ENCODE data around the gene GALR2. TPM values are rescaled to one million over a fixed set of nuclear protein-coding genes. Genes with fewer than 3 reads are reported as not detected.
"Not testable (repeated sequence)": the region's sequence is repeated elsewhere in the genome, so short reads cannot be mapped to it uniquely, and the experiment has no call there.

Gene GALR2
- total RNA-seq, 2 experiments from 2014 or later = 0.38 to 0.40 TPM

- no peaks in the 10 kb centered on the region for H3K9me3 Mint-ChIP-seq
- H3K4me1 Mint-ChIP-seq = no peaks in the 10 kb centered on the region
- H3K27me3 Mint-ChIP-seq = no peaks in the 10 kb centered on the region
- ChIA-PET POLR2A (no interaction called here), CTCF (no interaction called here)
- no peak overlapping the region for H3K27ac Mint-ChIP-seq
- DNase-seq = no peak
- peaks cover 50% of the 10 kb centered on the region for H3K36me3 Mint-ChIP-seq (ENCODE audit: low read depth)
- no peak overlapping the region for H3K4me3 Mint-ChIP-seq
Observed at GRCh38 chr17:76039121-76039520, 35.5 kb upstream of the GALR2 start.

GRCh38 chr17:76040376-76040775 lies 34.2 kb upstream of the GALR2 start:
- Mint-ChIP-seq H3K4me3 (no peak overlapping the region), H3K9me3 (no peaks in the 10 kb centered on the region), H3K4me1 (no peaks in the 10 kb centered on the region), H3K27me3 (no peaks in the 10 kb centered on the region), H3K36me3 (ENCODE audit: low read depth) (peaks cover 61% of the 10 kb centered on the region), H3K27ac (no peak overlapping the region)
- no peak for DNase-seq
- ChIA-PET CTCF (interaction anchor here (3.0 kb wide), 1 partner anchor 27 kb away, joined by 11 read pairs; no protein-coding TSS in a partner anchor), POLR2A (interaction anchor here (1.4 kb wide), 1 partner anchor 23 kb away, joined by 3 read pairs; no protein-coding TSS in a partner anchor)

- H3K9me3 Mint-ChIP-seq, H3K27ac Mint-ChIP-seq, H3K4me3 Mint-ChIP-seq, POLR2A ChIA-PET, H3K27me3 Mint-ChIP-seq, H3K4me1 Mint-ChIP-seq, DNase-seq: not testable (repeated sequence)
- H3K36me3 Mint-ChIP-seq (ENCODE audit: low read depth) = peaks cover 74% of the 10 kb centered on the region
- CTCF ChIA-PET = interaction anchor here (3.0 kb wide), 1 partner anchor 29 kb away, joined by 11 read pairs; no protein-coding TSS in a partner anchor
Observed at GRCh38 chr17:76042868-76043267, 31.7 kb upstream of the GALR2 start.

GRCh38 chr17:76044475-76045007 lies 30.0 kb upstream of the GALR2 start:
- H3K4me1 Mint-ChIP-seq, CTCF ChIA-PET: not testable (repeated sequence)

GRCh38 chr17:76046064-76046463 lies 28.5 kb upstream of the GALR2 start:
- Mint-ChIP-seq H3K4me1 (peaks cover 4% of the 10 kb centered on the region), H3K4me3 (no peak overlapping the region), H3K9me3 (no peaks in the 10 kb centered on the region), H3K27ac (no peak overlapping the region), H3K36me3 (ENCODE audit: low read depth) (peaks cover 73% of the 10 kb centered on the region), H3K27me3 (no peaks in the 10 kb centered on the region)
- DNase-seq = no peak
- POLR2A ChIA-PET = interaction anchor here (0.9 kb wide), 1 partner anchor 17 kb away, joined by 3 read pairs; no protein-coding TSS in a partner anchor
- CTCF ChIA-PET = interaction anchor here (1.3 kb wide), 1 partner anchor 15 kb away, joined by 8 read pairs; no protein-coding TSS in a partner anchor

More at GRCh38 chr17:76044475-76045007, 30.0 kb upstream of the GALR2 start:
- H3K27ac Mint-ChIP-seq, H3K27me3 Mint-ChIP-seq, DNase-seq, H3K9me3 Mint-ChIP-seq, H3K4me3 Mint-ChIP-seq: not testable (repeated sequence)
- H3K36me3 Mint-ChIP-seq (ENCODE audit: low read depth) = peaks cover 73% of the 10 kb centered on the region
- POLR2A ChIA-PET = interaction anchor here (0.5 kb wide), 1 partner anchor 437 kb away, joined by 3 read pairs; no protein-coding TSS in a partner anchor

GRCh38 chr17:76048025-76048605 lies 26.5 kb upstream of the GALR2 start:
- peaks cover 4% of the 10 kb centered on the region for H3K4me1 Mint-ChIP-seq
- H3K4me3 Mint-ChIP-seq = no peak overlapping the region
- peaks cover 71% of the 10 kb centered on the region for H3K36me3 Mint-ChIP-seq (ENCODE audit: low read depth)
- H3K27me3 Mint-ChIP-seq = no peaks in the 10 kb centered on the region
- H3K9me3 Mint-ChIP-seq = no peaks in the 10 kb centered on the region
- no peak for DNase-seq
- H3K27ac Mint-ChIP-seq = no peak overlapping the region
- ChIA-PET POLR2A (no interaction called here), CTCF (no interaction called here)

GRCh38 chr17:76048711-76049110 lies 25.9 kb upstream of the GALR2 start:
- Mint-ChIP-seq H3K4me3 (no peak overlapping the region), H3K27ac (no peak overlapping the region), H3K36me3 (ENCODE audit: low read depth) (peaks cover 70% of the 10 kb centered on the region)

GRCh38 chr17:76049239-76049638 lies 25.3 kb upstream of the GALR2 start:
- Mint-ChIP-seq H3K9me3 (no peaks in the 10 kb centered on the region), H3K27me3 (no peaks in the 10 kb centered on the region), H3K27ac (peak overlapping the region; percentile 16), H3K4me3 (no peak overlapping the region), H3K36me3 (ENCODE audit: low read depth) (peaks cover 70% of the 10 kb centered on the region), H3K4me1 (peaks cover 7% of the 10 kb centered on the region)
- CTCF ChIA-PET = interaction anchor here (1.2 to 1.5 kb wide), 2 partner anchors 231 to 250 kb away, joined by 4 read pairs; no protein-coding TSS in a partner anchor
- no peak for DNase-seq
- POLR2A ChIA-PET = interaction anchor here (2.1 kb wide), 1 partner anchor 14 kb away, joined by 6 read pairs; no protein-coding TSS in a partner anchor

More at GRCh38 chr17:76048711-76049110, 25.9 kb upstream of the GALR2 start:
- no peaks in the 10 kb centered on the region for H3K27me3 Mint-ChIP-seq
- no peak for DNase-seq
- peaks cover 4% of the 10 kb centered on the region for H3K4me1 Mint-ChIP-seq
- CTCF ChIA-PET = interaction anchor here (1.2 to 1.5 kb wide), 2 partner anchors 231 to 251 kb away, joined by 4 read pairs; no protein-coding TSS in a partner anchor
- no peaks in the 10 kb centered on the region for H3K9me3 Mint-ChIP-seq
- POLR2A ChIA-PET = interaction anchor here (2.1 kb wide), 1 partner anchor 14 kb away, joined by 6 read pairs; no protein-coding TSS in a partner anchor

GRCh38 chr17:76049836-76050537 lies 24.6 kb upstream of the GALR2 start:
- POLR2A ChIA-PET = interaction anchor here (2.1 kb wide), 1 partner anchor 13 kb away, joined by 6 read pairs; no protein-coding TSS in a partner anchor
- Mint-ChIP-seq H3K27ac (no peak overlapping the region), H3K4me1 (peaks cover 7% of the 10 kb centered on the region), H3K9me3 (no peaks in the 10 kb centered on the region), H3K36me3 (ENCODE audit: low read depth) (peaks cover 64% of the 10 kb centered on the region), H3K27me3 (no peaks in the 10 kb centered on the region), H3K4me3 (no peak overlapping the region)
- CTCF ChIA-PET = interaction anchor here (1.2 to 1.5 kb wide), 2 partner anchors 230 to 250 kb away, joined by 4 read pairs; no protein-coding TSS in a partner anchor
- DNase-seq = no peak

- H3K27ac Mint-ChIP-seq = no peak overlapping the region
- DNase-seq = no peak
- no peaks in the 10 kb centered on the region for H3K9me3 Mint-ChIP-seq
- no peak overlapping the region for H3K4me3 Mint-ChIP-seq
- ChIA-PET CTCF (interaction anchor here (0.7 kb wide), 2 partner anchors 37 to 45 kb away, joined by 4 to 5 read pairs; no protein-coding TSS in a partner anchor), POLR2A (interaction anchor here (0.6 to 2.1 kb wide), 3 partner anchors 9 to 219 kb away, joined by 3 to 6 read pairs (median 3); no protein-coding TSS in a partner anchor)
- H3K36me3 Mint-ChIP-seq (ENCODE audit: low read depth) = peaks cover 58% of the 10 kb centered on the region
- H3K4me1 Mint-ChIP-seq = peaks cover 7% of the 10 kb centered on the region
- H3K27me3 Mint-ChIP-seq = no peaks in the 10 kb centered on the region
Observed at GRCh38 chr17:76050538-76051467, 23.8 kb upstream of the GALR2 start.

- ChIA-PET POLR2A (interaction anchor here (0.8 kb wide), 1 partner anchor 218 kb away, joined by 3 read pairs; no protein-coding TSS in a partner anchor), CTCF (interaction anchor here (0.7 kb wide), 1 partner anchor 37 kb away, joined by 4 read pairs; no protein-coding TSS in a partner anchor)
- peaks cover 59% of the 10 kb centered on the region for H3K36me3 Mint-ChIP-seq (ENCODE audit: low read depth)
- H3K4me1 Mint-ChIP-seq = peaks cover 7% of the 10 kb centered on the region
- no peak overlapping the region for H3K4me3 Mint-ChIP-seq
- H3K27me3 Mint-ChIP-seq = no peaks in the 10 kb centered on the region
- DNase-seq = no peak
- H3K9me3 Mint-ChIP-seq = no peaks in the 10 kb centered on the region
- no peak overlapping the region for H3K27ac Mint-ChIP-seq
Observed at GRCh38 chr17:76051561-76051960, 23.0 kb upstream of the GALR2 start.

Measured in activated CD4-positive, alpha-beta memory T cell treated with anti-CD3 and anti-CD28 coated beads, Interleukin-2, amount 10 ng/mL, durations not matched to agents 7 days and 5 days (primary cell).